Measurements from ENCODE around the gene PIGP.
"Not testable (repeated sequence)": the region's sequence is repeated elsewhere in the genome, so short reads cannot be mapped to it uniquely, and the experiment has no call there.

Gene PIGP

DNA sequence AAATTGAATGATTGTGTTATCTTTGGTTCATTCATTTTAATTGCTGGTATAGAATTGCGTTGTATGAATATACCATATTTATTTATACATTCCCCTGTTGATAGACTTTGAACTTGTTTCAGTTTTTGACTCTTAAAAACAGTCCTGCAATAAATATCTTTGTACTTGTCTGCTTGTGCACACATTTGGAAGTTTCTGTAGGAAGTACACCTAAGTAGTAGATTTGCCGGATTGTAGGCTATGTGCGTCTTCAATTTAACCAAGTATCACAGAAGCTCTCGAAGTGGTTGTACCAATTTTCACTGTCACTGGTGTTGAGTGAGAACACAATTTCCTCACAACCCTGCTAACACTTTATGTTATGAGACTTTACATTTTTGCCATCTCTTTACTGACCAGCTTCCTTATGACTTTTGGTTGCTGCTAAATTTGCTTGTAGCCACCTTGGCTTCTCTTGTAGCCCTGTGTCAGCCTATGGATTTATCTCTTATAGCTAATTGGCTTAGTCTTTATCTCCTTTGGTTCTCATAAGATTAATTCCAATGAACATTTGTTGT is 2.4 kb upstream of the PIGP start:
- ATAC-seq = no peak

DNA sequence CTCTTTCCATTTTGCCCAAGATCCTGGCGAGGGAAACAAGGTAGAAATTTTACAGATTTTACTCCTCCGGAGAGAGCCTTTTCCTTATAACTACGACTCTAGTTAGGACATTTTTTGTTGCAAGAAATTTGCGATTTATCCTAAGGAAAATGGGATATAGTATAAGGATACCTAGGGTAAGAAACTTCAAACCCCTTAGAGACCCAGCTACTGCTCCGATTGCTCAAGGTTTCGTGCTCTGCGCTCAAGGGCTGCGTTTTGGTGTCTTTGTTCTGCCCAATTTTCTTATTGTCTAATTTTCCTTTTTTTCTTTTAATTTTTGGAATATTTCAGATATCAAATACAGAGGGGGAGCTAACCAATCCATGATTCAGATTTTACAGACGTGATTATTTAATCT is 1.7 kb upstream of the PIGP start:
- ATAC-seq = no peak

- no peak for ATAC-seq
These were observed 1.3 kb upstream of the PIGP start for GRCh38 chr21:37074197-37074510.

- ATAC-seq = peak; percentile 35 to 42
These were observed 736 bp upstream of the PIGP start for GRCh38 chr21:37073417-37074196.

- ATAC-seq = peak; percentile 55 to 60
These were observed 440 bp downstream of the PIGP start for GRCh38 chr21:37072274-37072987.

DNA sequence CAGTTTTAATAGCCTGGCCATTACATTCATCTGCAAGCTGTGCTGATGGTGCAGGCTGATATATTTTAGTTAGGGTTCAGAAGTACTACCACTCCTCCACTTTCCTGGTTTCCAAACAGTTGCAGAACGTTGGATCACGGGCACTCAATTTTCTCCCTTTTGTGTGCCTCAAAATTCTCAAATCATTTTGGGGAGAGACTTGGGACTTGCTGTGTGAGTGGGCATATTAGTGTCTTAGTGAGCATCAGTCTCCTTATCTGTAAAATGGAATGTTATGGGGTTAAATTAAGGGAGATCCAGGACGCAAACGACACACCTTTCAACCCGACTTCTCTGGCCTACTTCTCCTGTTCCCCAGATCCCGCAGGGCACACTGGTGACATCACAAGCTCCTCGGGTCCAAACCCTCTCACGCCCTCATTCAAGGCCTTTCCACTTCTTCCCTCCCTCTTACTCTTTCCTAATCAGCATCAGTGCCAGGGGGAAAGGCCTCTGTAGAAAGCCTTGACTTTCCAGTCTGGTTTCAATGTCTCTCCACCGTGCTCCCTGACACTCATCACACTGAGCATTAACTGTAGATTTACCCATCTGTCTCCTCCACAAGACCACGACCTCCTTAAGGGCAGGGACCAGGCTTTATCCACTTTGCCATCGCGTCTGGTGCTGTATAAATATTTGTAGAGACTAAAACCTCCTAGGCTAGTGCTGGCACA is 1.2 kb downstream of the PIGP start:
- no peak for ATAC-seq

DNA sequence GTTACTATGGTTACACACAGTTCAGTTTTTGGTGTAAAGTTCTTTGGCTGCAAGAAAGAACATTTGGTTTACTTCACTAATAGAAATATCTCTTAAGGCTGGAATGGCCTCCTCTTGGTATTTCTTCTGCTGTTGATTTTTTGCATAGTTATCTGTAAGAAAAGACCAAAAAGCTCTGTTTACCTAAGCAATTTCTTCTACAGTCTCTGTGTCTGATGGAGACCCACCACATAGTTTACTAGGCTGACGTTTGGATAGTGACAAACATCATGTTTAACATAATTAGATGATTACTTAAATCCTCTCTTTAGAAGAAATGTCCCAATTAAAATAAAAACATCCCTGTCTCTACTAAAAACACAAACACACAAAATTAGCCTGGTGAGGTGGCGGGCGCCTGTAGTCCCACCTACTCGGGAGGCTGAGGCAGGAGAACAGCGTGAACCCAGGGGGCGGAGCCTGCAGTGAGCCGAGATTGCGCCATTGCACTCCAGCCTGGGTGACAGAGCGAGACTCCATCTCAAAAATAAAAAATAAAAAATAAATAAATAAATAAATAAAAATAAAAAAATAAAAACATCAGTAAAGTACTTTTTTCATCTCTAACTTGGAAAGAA is 7.2 kb downstream of the PIGP start:
- no peak for ATAC-seq

- ATAC-seq = no peak
These were observed 8.0 kb downstream of the PIGP start for GRCh38 chr21:37064841-37065240.

GRCh38 chr21:37063433-37063832 is 9.4 kb downstream of the PIGP start:
- no peak for ATAC-seq

- ATAC-seq = no peak
These were observed 10.3 kb downstream of the PIGP start for GRCh38 chr21:37062593-37062935.

- no peak for ATAC-seq
These were observed 10.8 kb downstream of the PIGP start for GRCh38 chr21:37061926-37062592.

GRCh38 chr21:37060296-37060695 is 12.6 kb downstream of the PIGP start:
- ATAC-seq = peak; percentile 87 to 94

DNA sequence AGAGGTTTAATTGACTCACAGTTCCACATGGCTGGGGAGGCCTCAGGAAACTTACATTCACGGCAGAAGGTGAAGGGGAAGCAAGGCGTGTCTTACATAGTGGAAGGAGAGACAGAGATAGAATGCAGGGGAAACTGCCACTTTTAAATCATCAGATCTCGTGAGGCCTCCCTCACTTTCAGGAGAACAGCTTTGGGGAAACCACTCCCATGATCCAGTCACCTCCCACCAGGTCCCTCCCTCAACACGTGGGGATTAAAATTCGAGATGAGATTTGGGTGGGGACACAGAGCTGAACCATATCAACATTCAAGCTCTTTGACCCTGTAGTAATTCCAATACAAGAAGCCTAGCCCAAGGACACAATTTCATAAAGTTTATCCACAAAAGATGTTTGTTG is 13.7 kb downstream of the PIGP start:
- no peak for ATAC-seq

GRCh38 chr21:37058261-37058660 is 14.6 kb downstream of the PIGP start:
- ATAC-seq = no peak

GRCh38 chr21:37057614-37058013 is 15.3 kb downstream of the PIGP start:
- ATAC-seq = no peak

- no peak for ATAC-seq
These were observed 17.5 kb downstream of the PIGP start for GRCh38 chr21:37055271-37055855.

DNA sequence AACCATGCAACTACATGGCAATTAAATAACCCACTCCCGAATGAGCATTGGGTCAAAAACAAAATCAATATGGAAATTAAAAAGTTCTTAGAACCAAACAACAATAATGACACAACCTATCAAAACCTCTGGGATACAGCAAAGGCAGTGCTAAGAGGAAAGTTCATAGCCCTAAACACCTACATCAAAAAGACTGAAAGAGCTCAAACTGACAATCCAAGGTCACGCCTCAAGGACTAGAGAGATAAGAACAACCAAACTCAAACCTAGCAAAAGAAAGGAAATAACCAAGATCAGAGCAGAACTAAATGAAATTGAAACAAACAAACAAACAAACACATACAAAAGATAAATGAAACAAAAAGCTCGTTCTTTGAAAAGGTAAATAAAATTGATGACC is 23.1 kb downstream of the PIGP start:
- ATAC-seq = not testable (repeated sequence)

DNA sequence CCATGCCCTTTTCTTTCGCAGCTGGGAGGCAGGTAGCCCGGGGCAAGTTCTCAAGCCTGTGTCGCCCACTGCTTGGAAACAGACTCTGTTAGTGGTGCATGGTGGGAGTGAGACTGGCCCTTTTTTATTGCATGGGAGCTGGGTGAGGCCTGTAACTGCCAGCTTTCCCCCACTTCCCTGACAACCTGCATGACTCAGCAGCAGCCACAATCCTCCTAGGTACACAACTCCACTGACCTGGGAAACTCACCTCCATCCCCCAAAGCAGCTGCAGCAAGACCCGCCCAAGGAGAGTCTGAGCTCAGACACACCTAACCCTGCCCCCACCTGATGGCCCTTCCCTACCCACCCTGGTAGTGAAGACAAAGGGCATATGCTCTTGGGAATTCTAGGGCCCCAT is 25.8 kb downstream of the PIGP start:
- ATAC-seq = no peak

DNA sequence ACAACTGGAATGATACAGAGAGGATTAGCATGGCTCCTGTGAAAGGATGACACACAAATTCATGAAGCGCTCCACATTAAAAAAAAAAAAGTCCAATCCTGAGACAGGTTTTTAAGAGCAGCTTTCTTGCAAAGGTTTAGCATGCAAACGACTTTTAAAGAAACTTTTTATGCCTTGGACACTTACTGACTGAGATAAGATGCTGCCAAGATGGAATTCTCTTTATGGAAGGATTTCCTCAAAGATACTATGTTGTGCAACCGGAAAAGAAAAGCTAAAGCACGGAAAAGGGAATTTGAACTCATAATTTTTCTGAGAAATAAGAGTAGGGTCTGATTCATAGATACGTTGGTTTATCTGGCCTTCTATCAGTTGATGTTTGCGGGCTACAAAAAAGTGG is 27.3 kb downstream of the PIGP start:
- no peak for ATAC-seq

DNA sequence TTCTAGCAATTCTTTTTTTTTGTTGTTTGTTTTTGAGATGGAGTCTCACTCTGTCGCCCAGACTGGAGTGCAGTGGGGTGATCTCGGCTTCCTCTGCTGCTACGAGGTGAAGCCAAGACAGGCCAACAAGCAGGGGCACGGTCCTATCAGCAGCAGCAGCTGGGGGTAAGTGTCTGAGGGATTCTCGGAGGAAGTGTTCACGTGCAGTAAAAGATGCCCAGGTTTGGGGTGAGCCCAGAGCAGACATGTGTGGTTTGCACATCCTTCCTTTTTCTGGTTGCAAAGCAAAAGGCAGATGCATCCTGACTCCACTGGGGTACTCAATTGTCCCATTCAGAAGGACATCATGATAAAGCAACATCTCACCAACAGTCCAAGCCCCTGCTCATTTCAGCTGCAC is 27.7 kb downstream of the PIGP start:
- no peak for ATAC-seq

- ATAC-seq = no peak
These were observed 28.2 kb downstream of the PIGP start for GRCh38 chr21:37044643-37045042.

GRCh38 chr21:37043818-37044217 is 29.1 kb downstream of the PIGP start:
- ATAC-seq = no peak
